ENCODE results near the gene CTSZ. TPM values are rescaled to one million over a fixed set of nuclear protein-coding genes. Genes with fewer than 3 reads are reported as not detected.

CTSZ gene
- total RNA-seq, 2 donors from 2014 or later = 242 to 436 TPM

- Histone ChIP-seq H3K4me3 (no peak overlapping the region), H3K27ac (no peak overlapping the region), H3K9me3 (no peaks in the 10 kb centered on the region), H3K27me3 (replicated peaks; ENCODE audit: insufficient read depth) (no peaks in the 10 kb centered on the region), H3K36me3 (peaks cover 53% of the 10 kb centered on the region), H3K4me1 (ENCODE audit: control insufficient read depth in 1 of 2, low read depth in 2 of 2) (peaks cover 0 to 7% of the 10 kb centered on the region in 2 donors)
- no peak for TF ChIP-seq CTCF (IDR thresholded peaks at IDR 0.05)
- no peak for DNase-seq (ENCODE audit: low spot score)
- no peak for ATAC-seq (ENCODE audit: insufficient number of reproducible peaks, low FRiP score, low read depth)
Measured at GRCh38 chr20:58993332-58994248, 13.5 kb downstream of the CTSZ start.

- Histone ChIP-seq H3K27me3 (replicated peaks; ENCODE audit: insufficient read depth) (no peaks in the 10 kb centered on the region), H3K9me3 (no peaks in the 10 kb centered on the region), H3K36me3 (peaks cover 56% of the 10 kb centered on the region), H3K27ac (no peak overlapping the region), H3K4me1 (ENCODE audit: control insufficient read depth in 1 of 2, low read depth in 2 of 2) (peaks cover 0 to 13% of the 10 kb centered on the region in 2 donors), H3K4me3 (no peak overlapping the region)
- TF ChIP-seq CTCF (IDR thresholded peaks at IDR 0.05) = no peak
- ATAC-seq (ENCODE audit: insufficient number of reproducible peaks, low FRiP score, low read depth) (no peak), DNase-seq (ENCODE audit: low spot score) (no peak)
Measured at GRCh38 chr20:58992911-58993310, 14.1 kb downstream of the CTSZ start.

GRCh38 chr20:58991715-58992114 is 15.3 kb downstream of the CTSZ start:
- no peak for DNase-seq (ENCODE audit: low spot score)
- H3K9me3 ChIP-seq = no peaks in the 10 kb centered on the region
- ATAC-seq (ENCODE audit: insufficient number of reproducible peaks, low FRiP score, low read depth) = no peak
- no peak for TF ChIP-seq CTCF (IDR thresholded peaks at IDR 0.05)
- H3K4me1 ChIP-seq (ENCODE audit: control insufficient read depth in 1 of 2, low read depth in 2 of 2) = peaks cover 0 to 15% of the 10 kb centered on the region in 2 donors
- no peak overlapping the region for H3K27ac ChIP-seq
- H3K36me3 ChIP-seq = peaks cover 50% of the 10 kb centered on the region
- no peak overlapping the region for H3K4me3 ChIP-seq
- no peaks in the 10 kb centered on the region for H3K27me3 ChIP-seq (replicated peaks; ENCODE audit: insufficient read depth)

GRCh38 chr20:58990651-58991445 is 16.2 kb downstream of the CTSZ start:
- no peak for TF ChIP-seq CTCF (IDR thresholded peaks at IDR 0.05)
- Histone ChIP-seq H3K4me1 (ENCODE audit: control insufficient read depth in 1 of 2, low read depth in 2 of 2) (peaks cover 0 to 15% of the 10 kb centered on the region in 2 donors), H3K36me3 (peaks cover 52% of the 10 kb centered on the region), H3K27ac (no peak overlapping the region), H3K27me3 (replicated peaks; ENCODE audit: insufficient read depth) (no peaks in the 10 kb centered on the region), H3K9me3 (no peaks in the 10 kb centered on the region), H3K4me3 (no peak overlapping the region)
- DNase-seq (ENCODE audit: low spot score) (no peak), ATAC-seq (ENCODE audit: insufficient number of reproducible peaks, low FRiP score, low read depth) (no peak)

- Histone ChIP-seq H3K4me1 (ENCODE audit: control insufficient read depth in 1 of 2, low read depth in 2 of 2) (peaks cover 3 to 25% of the 10 kb centered on the region in 2 donors), H3K27me3 (replicated peaks; ENCODE audit: insufficient read depth) (no peaks in the 10 kb centered on the region), H3K9me3 (no peaks in the 10 kb centered on the region), H3K4me3 (no peak overlapping the region), H3K27ac (no peak overlapping the region), H3K36me3 (peaks cover 51% of the 10 kb centered on the region)
- no peak for ATAC-seq (ENCODE audit: insufficient number of reproducible peaks, low FRiP score, low read depth)
- no peak for TF ChIP-seq CTCF (IDR thresholded peaks at IDR 0.05)
- DNase-seq (ENCODE audit: low spot score) = no peak
Measured at GRCh38 chr20:58989196-58989595, 17.9 kb downstream of the CTSZ start.

Measured in thoracic aorta (tissue), 2 donors.